Chondrocyte (in vitro differentiated cells): Measurements from ENCODE around the gene OSTM1. TPM values are rescaled to one million over a fixed set of nuclear protein-coding genes. Genes with fewer than 3 reads are reported as not detected.
"Not testable (repeated sequence)": the region's sequence is repeated elsewhere in the genome, so short reads cannot be mapped to it uniquely, and the experiment has no call there.

Source experiments
- DNase-seq: peaks from one replicate; pipeline ENCODE4 v3.0.0; 2021; ENCODE audit warnings: mixed read lengths, low spot score
- H3K27ac Mint-ChIP-seq: one replicate; pipeline ENCODE4 v1.8.0; 2021; ENCODE audit warnings: mild to moderate bottlenecking, moderate library complexity, mixed read lengths; ENCODE audit not compliant: unreplicated experiment
- H3K27me3 Mint-ChIP-seq: 2 replicates; pipeline ENCODE4 v1.8.0; 2021; ENCODE audit warnings: low read depth, mixed read lengths
- H3K36me3 Mint-ChIP-seq: 2 replicates; pipeline ENCODE4 v1.8.0; 2021; ENCODE audit warnings: low read depth, mixed read lengths
- H3K4me1 Mint-ChIP-seq: 2 replicates; pipeline ENCODE4 v1.8.0; 2021; ENCODE audit warnings: low read depth, mild to moderate bottlenecking, mixed read lengths
- H3K4me3 Mint-ChIP-seq: one replicate; pipeline ENCODE4 v1.8.0; 2021; ENCODE audit warnings: mild to moderate bottlenecking, moderate library complexity, mixed read lengths; ENCODE audit not compliant: unreplicated experiment
- H3K9me3 Mint-ChIP-seq: 2 replicates; pipeline ENCODE4 v1.8.0; 2021; ENCODE audit warnings: low read depth, mixed read lengths
- CTCF ChIP-seq: fragments of 200-600 bp; sonication (generic); IDR thresholded peaks from 2 replicates; pipeline ENCODE4 v1.5.0; 2021; ENCODE audit warnings: antibody characterized with exemption, mild to moderate bottlenecking, moderate library complexity
- total RNA-seq: library from RNA; stranded (reverse); gene quantifications from 3 replicates; pipeline ENCODE4 v1.2.1, GENCODE V29; 2021

OSTM1 gene
- total RNA-seq, 1 donor from 2014 or later, result 76.8 TPM

- TF ChIP-seq CTCF, result no peak
- Mint-ChIP-seq H3K9me3 (peaks cover 23% of the 10 kb centered on the region), H3K4me3 (no peak overlapping the region), H3K27ac (no peak overlapping the region), H3K27me3 (no peaks in the 10 kb centered on the region), H3K4me1 (no peaks in the 10 kb centered on the region), H3K36me3 (peaks cover 4% of the 10 kb centered on the region)
- no peak for DNase-seq
These were observed 60.6 kb downstream of the OSTM1 start for GRCh38 chr6:108013787-108014439.

GRCh38 chr6:108009894-108010293 is 64.6 kb downstream of the OSTM1 start:
- Mint-ChIP-seq H3K27ac (no peak overlapping the region), H3K9me3 (peaks cover 16% of the 10 kb centered on the region), H3K36me3 (peaks cover 5% of the 10 kb centered on the region), H3K4me1 (no peaks in the 10 kb centered on the region), H3K4me3 (no peak overlapping the region), H3K27me3 (no peaks in the 10 kb centered on the region)
- no peak for TF ChIP-seq CTCF
- no peak for DNase-seq

DNA sequence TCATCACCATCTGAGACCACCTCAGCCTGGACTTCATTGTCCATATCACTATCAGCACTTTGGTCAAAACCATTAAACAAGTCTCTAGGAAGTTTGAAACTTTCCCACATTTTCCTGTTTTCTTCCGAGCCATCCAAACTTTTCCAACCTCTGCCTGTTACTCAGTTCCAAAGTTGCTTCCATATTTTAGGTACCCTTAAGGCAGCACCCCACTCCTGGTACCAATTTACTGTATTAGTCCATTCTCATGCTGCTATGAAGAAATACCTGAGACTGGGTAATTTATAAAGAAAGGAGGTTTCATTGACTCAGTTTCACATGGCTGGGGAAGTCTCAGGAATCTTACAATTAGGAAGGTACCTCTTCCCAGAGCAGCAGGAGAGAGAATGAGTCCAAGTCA is 65.3 kb downstream of the OSTM1 start:
- H3K27me3 Mint-ChIP-seq, H3K4me1 Mint-ChIP-seq, DNase-seq, H3K4me3 Mint-ChIP-seq, H3K27ac Mint-ChIP-seq, H3K36me3 Mint-ChIP-seq: not testable (repeated sequence)
- peaks cover 12% of the 10 kb centered on the region for H3K9me3 Mint-ChIP-seq

DNA sequence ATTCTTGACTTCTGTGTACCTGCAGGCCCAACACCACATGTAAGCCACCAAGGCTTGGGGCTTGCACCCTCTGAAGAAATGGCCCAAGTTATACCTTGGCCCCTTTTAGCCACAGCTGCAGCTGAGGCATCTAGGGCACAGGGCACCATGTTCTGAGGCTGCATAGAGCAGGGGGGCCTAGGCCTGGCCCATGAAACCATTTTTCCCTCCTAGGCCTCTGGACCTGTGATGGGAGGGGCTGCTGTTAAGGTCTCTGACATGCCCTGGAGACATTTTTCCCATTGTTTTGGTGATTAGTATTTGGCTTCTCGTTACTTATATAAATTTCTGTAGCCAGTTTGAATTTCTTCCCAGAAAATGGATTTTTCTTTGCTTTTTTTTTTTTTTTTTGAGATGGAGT is 66.2 kb downstream of the OSTM1 start:
- no peak for TF ChIP-seq CTCF

DNA sequence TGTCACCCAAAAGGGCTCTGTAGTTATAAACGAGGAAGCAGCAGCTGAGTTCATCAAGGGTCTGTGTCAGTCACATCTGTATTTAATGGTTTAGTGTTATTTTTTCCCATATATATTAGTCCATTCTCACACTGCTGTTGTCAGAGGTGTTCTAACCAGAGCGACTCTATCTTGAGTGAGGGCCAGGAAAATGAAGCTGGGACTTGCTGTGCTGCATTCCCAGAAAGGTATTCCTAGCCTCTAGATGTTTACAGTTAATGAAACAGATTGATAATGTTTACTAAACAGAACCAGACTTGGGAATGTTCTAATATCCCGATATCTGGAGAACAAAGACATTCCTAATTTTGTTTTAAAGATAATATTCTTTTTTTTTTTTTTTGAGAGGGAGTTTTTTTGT is 68.6 kb downstream of the OSTM1 start:
- H3K4me3 Mint-ChIP-seq, result no peak overlapping the region
- peaks cover 17% of the 10 kb centered on the region for H3K4me1 Mint-ChIP-seq
- peaks cover 12% of the 10 kb centered on the region for H3K9me3 Mint-ChIP-seq
- no peak for DNase-seq
- TF ChIP-seq CTCF, result no peak
- no peaks in the 10 kb centered on the region for H3K27me3 Mint-ChIP-seq
- peaks cover 5% of the 10 kb centered on the region for H3K36me3 Mint-ChIP-seq
- H3K27ac Mint-ChIP-seq, result no peak overlapping the region

More for the DNA sequence above, 66.2 kb downstream of the OSTM1 start:
- Mint-ChIP-seq H3K36me3 (peaks cover 5% of the 10 kb centered on the region), H3K27me3 (no peaks in the 10 kb centered on the region), H3K27ac (no peak overlapping the region), H3K4me3 (no peak overlapping the region), H3K9me3 (peaks cover 12% of the 10 kb centered on the region), H3K4me1 (no peaks in the 10 kb centered on the region)
- no peak for DNase-seq

- Mint-ChIP-seq H3K4me3 (no peak overlapping the region), H3K4me1 (peaks cover 17% of the 10 kb centered on the region), H3K27me3 (no peaks in the 10 kb centered on the region), H3K27ac (no peak overlapping the region), H3K9me3 (peaks cover 11% of the 10 kb centered on the region), H3K36me3 (peaks cover 5% of the 10 kb centered on the region)
- DNase-seq, result no peak
- no peak for TF ChIP-seq CTCF
These were observed 69.7 kb downstream of the OSTM1 start for GRCh38 chr6:108004861-108005260.
